ACC112 (cell line): Measurements from ENCODE around the gene SYNGAP1.

ENCODE experiments used
- H2AFZ ChIP-seq: fragments of 200-600 bp; sonication (generic); one replicate; pipeline ENCODE4 v1.6.0; 2017; ENCODE audit warnings: antibody characterized with exemption, low read length; ENCODE audit not compliant: unreplicated experiment
- H3K27ac ChIP-seq: fragments of 200-600 bp; sonication (generic); 2 replicates; pipeline ENCODE4 v1.5.1; 2014; ENCODE audit warnings: low read depth, mild to moderate bottlenecking, antibody characterized with exemption, low read length, moderate library complexity
- H3K27me3 ChIP-seq: fragments of 200-600 bp; sonication (generic); 2 replicates; pipeline ENCODE4 v1.6.1; 2014; ENCODE audit warnings: mild to moderate bottlenecking, antibody characterized with exemption, low read length, moderate library complexity, mixed read lengths; ENCODE audit not compliant: insufficient read depth
- H3K36me3 ChIP-seq: fragments of 200-600 bp; sonication (generic); 2 replicates; pipeline ENCODE4 v1.6.1; 2016; ENCODE audit warnings: mild to moderate bottlenecking, antibody characterized with exemption, low read length, moderate library complexity, mixed read lengths; ENCODE audit not compliant: insufficient read depth
- H3K4me1 ChIP-seq: fragments of 200-600 bp; sonication (generic); one replicate; pipeline ENCODE4 v1.6.1; 2016; ENCODE audit warnings: low read length, mixed read lengths; ENCODE audit not compliant: insufficient read depth, unreplicated experiment, control insufficient read depth
- H3K4me3 ChIP-seq: fragments of 200-600 bp; sonication (generic); 2 replicates; pipeline ENCODE4 v1.5.1; 2014; ENCODE audit warnings: mild to moderate bottlenecking, low read depth, low read length
- H3K79me2 ChIP-seq: fragments of 200-600 bp; sonication (generic); one replicate; pipeline ENCODE4 v1.6.0; 2016; ENCODE audit warnings: low read length; ENCODE audit not compliant: control insufficient read depth, unreplicated experiment, insufficient read depth

The SYNGAP1 gene

DNA sequence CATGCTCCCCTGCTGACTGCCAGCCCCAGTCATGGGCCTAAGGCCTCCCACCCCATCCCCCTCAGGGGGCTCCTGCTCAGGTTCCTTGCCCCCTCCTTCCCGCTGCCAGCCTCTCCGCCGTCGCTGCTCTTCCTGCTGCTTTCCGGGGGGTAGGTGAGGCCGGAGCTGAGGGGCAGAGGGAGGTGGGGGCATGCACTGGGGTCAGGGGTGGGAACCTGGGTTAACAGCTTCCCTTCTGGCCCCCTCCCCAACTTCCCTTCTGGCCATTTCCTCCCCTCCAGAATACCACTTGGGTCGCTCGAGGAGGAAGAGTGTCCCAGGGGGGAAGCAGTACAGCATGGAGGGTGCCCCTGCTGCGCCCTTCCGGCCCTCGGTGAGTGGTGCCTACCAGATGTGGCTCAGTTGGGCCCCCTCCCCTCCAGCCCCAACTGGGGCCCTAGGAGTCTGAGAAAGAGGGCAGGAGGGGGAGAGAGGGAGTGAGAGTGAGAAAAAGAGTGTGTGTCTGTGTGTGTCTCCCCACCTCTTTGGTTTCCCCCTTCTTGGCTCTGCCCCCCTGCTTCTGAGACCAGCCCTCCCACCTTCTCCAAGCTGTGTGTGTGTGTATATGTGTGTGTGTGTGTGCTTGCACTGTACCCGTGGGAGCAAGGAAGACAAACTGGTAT is 12.1 kb downstream of the SYNGAP1 start:
- H3K36me3 ChIP-seq: peaks cover 9% of the 10 kb centered on the region; the same call in 1 of the 2 replicates
- H2AFZ ChIP-seq: no peak overlapping the region
- H3K4me3 ChIP-seq: no peak overlapping the region
- no peaks in the 10 kb centered on the region for H3K27me3 ChIP-seq
- H3K27ac ChIP-seq: no peak overlapping the region
- H3K79me2 ChIP-seq: peaks cover 17% of the 10 kb centered on the region
- H3K4me1 ChIP-seq: peaks cover 32% of the 10 kb centered on the region

- Histone ChIP-seq H3K4me3 (no peak overlapping the region), H3K36me3 (peaks cover 11% of the 10 kb centered on the region; the same call in 1 of the 2 replicates), H3K4me1 (peaks cover 27% of the 10 kb centered on the region), H2AFZ (no peak overlapping the region), H3K27ac (no peak overlapping the region), H3K27me3 (no peaks in the 10 kb centered on the region), H3K79me2 (peaks cover 13% of the 10 kb centered on the region)
Measured at GRCh38 chr6:33432546-33432945, 12.7 kb downstream of the SYNGAP1 start.

DNA sequence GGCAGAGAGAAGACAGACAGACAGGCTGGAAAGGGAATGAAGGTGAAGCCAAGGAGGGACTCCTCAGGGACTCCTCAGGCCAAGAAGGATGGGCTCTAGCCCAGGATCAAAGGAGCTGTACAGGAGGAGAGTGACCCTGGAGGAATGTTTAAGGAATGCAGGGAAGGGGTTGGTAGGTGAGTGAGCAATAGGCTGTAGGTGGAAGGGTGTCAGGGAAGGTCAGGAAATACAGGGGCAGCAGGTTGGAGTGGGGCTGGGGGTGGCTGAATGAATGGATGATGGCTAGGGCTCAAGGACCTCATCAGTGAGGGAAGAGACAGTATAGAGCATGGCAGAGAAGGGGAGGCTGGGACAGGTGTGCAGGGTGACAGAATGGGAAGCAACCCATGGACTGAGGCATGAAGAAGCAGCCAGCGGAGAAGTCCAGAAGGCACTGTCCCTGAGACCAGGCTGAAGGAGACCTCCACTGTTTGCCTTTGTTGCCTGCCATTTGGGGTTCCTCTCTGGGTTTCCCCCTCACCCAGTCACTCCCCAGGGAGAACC is 13.2 kb downstream of the SYNGAP1 start:
- H3K4me3 ChIP-seq: no peak overlapping the region
- H2AFZ ChIP-seq: no peak overlapping the region
- peaks cover 13% of the 10 kb centered on the region for H3K79me2 ChIP-seq
- H3K36me3 ChIP-seq: peaks cover 12% of the 10 kb centered on the region; the same call in 1 of the 2 replicates
- H3K4me1 ChIP-seq: peaks cover 27% of the 10 kb centered on the region
- H3K27me3 ChIP-seq: no peaks in the 10 kb centered on the region
- H3K27ac ChIP-seq: no peak overlapping the region

DNA sequence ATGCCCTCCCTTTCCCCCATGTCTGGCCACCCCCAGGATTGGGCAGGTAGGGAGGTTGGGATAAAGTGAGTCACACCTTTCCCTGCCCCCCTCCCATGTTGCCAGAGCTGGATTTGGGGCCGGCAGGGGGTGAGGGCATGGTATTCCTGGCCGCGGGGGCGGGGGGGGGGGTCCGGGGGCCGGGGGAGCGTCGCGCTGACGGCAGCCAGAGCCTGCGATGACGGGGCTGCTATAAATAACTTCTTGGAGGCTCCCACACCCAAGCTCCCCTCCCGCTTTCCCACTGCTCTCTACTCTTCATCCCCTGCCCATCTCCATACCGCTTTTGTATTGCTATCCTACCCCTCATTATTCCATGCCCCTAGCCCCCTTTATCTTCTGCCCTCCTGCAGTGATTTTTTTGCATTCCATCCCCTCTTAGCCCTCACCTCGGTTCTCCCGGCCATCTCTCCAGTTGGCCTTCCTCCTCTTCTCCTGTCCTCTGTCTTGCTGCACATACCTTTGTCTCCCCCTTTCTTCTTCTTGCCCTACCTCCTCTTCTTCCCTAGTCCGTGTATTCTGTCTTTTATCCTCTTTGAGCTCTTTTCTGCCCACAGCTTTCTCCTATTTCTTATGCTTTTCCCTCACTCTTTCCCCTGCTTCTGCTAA is 13.8 kb downstream of the SYNGAP1 start:
- no peak overlapping the region for H3K27ac ChIP-seq
- peaks cover 21% of the 10 kb centered on the region for H3K4me1 ChIP-seq
- peaks cover 11% of the 10 kb centered on the region for H3K79me2 ChIP-seq
- no peaks in the 10 kb centered on the region for H3K27me3 ChIP-seq
- H2AFZ ChIP-seq: no peak overlapping the region
- H3K36me3 ChIP-seq: peaks cover 18% of the 10 kb centered on the region; the same call in 1 of the 2 replicates
- no peak overlapping the region for H3K4me3 ChIP-seq

GRCh38 chr6:33434961-33435360 is 15.1 kb downstream of the SYNGAP1 start:
- H3K27me3 ChIP-seq: no peaks in the 10 kb centered on the region
- H2AFZ ChIP-seq: no peak overlapping the region
- peaks cover 23% of the 10 kb centered on the region; the same call in 1 of the 2 replicates for H3K36me3 ChIP-seq
- H3K4me1 ChIP-seq: peaks cover 8% of the 10 kb centered on the region
- no peak overlapping the region for H3K4me3 ChIP-seq
- H3K27ac ChIP-seq: no peak overlapping the region
- H3K79me2 ChIP-seq: peaks cover 11% of the 10 kb centered on the region

DNA sequence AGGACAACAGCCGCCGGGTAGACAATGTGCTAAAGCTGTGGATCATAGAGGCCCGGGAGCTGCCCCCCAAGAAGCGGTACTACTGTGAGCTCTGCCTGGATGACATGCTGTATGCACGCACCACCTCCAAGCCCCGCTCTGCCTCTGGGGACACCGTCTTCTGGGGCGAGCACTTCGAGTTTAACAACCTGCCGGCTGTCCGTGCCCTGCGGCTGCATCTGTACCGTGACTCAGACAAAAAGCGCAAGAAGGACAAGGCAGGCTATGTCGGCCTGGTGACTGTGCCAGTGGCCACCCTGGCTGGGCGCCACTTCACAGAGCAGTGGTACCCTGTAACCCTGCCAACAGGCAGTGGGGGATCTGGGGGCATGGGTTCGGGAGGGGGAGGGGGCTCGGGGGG is 17.8 kb downstream of the SYNGAP1 start:
- peaks cover 23% of the 10 kb centered on the region; the same call in 1 of the 2 replicates for H3K36me3 ChIP-seq

DNA sequence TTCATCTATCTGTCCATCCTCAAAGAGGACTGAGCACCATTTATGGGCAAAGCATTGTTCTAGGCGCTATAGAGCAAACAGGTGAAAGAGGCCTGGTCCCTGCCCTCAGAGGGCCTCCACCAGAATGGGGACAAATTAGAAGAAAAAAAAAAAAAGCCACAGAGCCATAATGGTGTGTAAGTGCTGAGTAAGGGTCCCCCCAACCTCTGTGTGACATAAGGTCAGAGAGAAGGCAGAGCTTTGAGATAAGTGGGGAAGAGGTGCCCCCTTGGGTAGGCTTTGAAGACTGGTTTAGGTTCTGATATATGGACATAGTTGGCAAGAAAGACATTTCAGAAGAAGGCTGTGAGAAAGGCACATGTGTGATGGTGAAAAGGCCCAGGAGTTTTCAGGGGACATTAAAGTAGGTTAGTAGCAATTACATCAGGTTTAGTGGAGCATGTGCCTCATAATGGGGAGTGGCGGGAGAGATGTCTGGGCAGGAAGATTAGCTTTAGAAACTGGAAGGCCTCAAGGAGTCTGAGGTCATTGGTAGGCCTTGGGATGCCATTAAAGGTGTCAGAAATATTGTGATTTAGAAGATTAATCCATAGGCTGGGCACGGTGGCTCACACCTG is 19.2 kb downstream of the SYNGAP1 start:
- Histone ChIP-seq H3K79me2 (no peaks in the 10 kb centered on the region), H3K27me3 (no peaks in the 10 kb centered on the region), H3K27ac (no peak overlapping the region), H3K4me1 (no peaks in the 10 kb centered on the region), H3K36me3 (peaks cover 23% of the 10 kb centered on the region; the same call in 1 of the 2 replicates), H2AFZ (no peak overlapping the region), H3K4me3 (no peak overlapping the region)

More for the DNA sequence above, 17.8 kb downstream of the SYNGAP1 start:
- Histone ChIP-seq H3K27ac (no peak overlapping the region), H3K4me1 (no peaks in the 10 kb centered on the region), H3K4me3 (no peak overlapping the region), H3K27me3 (no peaks in the 10 kb centered on the region), H3K79me2 (no peaks in the 10 kb centered on the region), H2AFZ (no peak overlapping the region)

DNA sequence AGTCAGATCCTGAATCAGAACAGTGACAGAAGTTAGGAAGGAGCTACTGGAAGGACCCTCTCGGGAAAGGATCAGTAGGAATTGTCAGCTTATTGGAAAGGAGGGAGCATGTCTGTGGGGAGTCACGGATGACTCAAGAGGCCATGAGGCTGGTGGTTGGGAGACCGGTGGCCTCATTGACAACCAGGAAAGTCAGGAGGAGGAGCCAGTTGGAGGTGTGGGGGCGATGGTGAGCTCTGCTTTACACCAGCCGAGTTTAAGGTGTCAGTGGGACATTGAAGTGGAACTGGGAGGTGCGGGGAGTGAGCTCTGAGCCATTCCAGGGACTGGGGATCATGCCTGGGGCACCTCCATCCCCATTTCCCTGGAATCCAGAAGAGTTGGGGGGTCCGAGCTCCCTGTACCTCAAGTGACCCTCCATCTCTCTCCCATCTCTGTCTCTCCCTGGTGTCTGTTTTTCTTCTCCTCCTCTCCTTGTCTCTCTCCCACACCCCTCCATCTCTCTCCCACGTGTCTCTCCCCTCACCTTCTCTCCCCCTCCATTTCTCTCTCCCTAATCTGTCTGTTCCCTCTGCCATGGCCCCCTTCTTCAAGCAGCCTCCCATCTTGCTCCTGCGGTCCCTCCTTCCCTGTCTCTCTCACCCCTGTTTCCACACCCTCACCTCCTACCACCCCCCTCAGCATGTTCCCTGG is 20.2 kb downstream of the SYNGAP1 start:
- no peaks in the 10 kb centered on the region for H3K4me1 ChIP-seq
- H3K36me3 ChIP-seq: peaks cover 23% of the 10 kb centered on the region; the same call in 1 of the 2 replicates
- no peak overlapping the region for H3K27ac ChIP-seq
- H3K4me3 ChIP-seq: no peak overlapping the region
- H2AFZ ChIP-seq: no peak overlapping the region
- H3K79me2 ChIP-seq: no peaks in the 10 kb centered on the region
- H3K27me3 ChIP-seq: no peaks in the 10 kb centered on the region

GRCh38 chr6:33440649-33441309 is 20.9 kb downstream of the SYNGAP1 start:
- no peaks in the 10 kb centered on the region for H3K79me2 ChIP-seq
- no peak overlapping the region for H2AFZ ChIP-seq
- no peak overlapping the region for H3K4me3 ChIP-seq
- H3K36me3 ChIP-seq: peaks cover 21% of the 10 kb centered on the region; the same call in 1 of the 2 replicates
- H3K4me1 ChIP-seq: no peaks in the 10 kb centered on the region
- H3K27me3 ChIP-seq: no peaks in the 10 kb centered on the region
- H3K27ac ChIP-seq: no peak overlapping the region

DNA sequence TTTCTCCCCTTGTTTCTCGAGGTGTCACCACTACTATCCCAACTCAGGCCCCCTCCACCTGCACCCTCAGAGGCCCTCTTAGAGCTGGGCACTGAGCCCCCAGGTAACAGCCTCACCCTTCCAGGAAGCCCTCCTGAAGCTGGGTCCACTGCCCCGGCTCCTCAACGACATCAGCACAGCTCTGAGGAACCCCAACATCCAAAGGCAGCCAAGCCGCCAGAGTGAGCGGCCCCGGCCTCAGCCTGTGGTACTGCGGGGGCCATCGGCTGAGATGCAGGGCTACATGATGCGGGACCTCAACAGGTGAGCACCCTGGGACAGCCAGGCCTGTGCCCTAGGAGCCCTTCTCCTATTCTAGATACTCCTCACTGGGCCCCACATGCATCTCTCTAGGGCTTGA is 21.6 kb downstream of the SYNGAP1 start:
- H3K4me3 ChIP-seq: no peak overlapping the region
- no peaks in the 10 kb centered on the region for H3K79me2 ChIP-seq
- H3K27ac ChIP-seq: no peak overlapping the region
- H3K4me1 ChIP-seq: no peaks in the 10 kb centered on the region
- no peaks in the 10 kb centered on the region for H3K27me3 ChIP-seq
- H3K36me3 ChIP-seq: peaks cover 23% of the 10 kb centered on the region; the same call in 1 of the 2 replicates
- H2AFZ ChIP-seq: no peak overlapping the region
